CD4-positive, alpha-beta T cell (primary cell): ENCODE results near the gene NDUFS6. TPM values are rescaled to one million over a fixed set of nuclear protein-coding genes. Genes with fewer than 3 reads are reported as not detected.
A peak's percentile ranks its signal among the peaks of the same experiment; 100 is the strongest.

Experiments
- ATAC-seq: fragments of 200-7000 bp; cut with Tn5 transposase; one replicate; pipeline ENCODE4 v1.10.0; 2022; ENCODE audit warnings: mild to moderate bottlenecking; ENCODE audit not compliant: poor library complexity
- CTCF ChIA-PET: fragments of 350-600 bp; sonication (Branson Sonifier 250); formaldehyde crosslinking; loops from one replicate; lab custom pipeline; 2021; ENCODE audit warnings: antibody characterized with exemption, inconsistent platforms; lab: Charles Lee
- POLR2A ChIA-PET: fragments of 350-600 bp; sonication (Branson Sonifier 250); formaldehyde crosslinking; loops from one replicate; lab custom pipeline; 2021; ENCODE audit warnings: antibody characterized with exemption, inconsistent platforms; lab: Charles Lee
- DNase-seq, 14 experiments: peaks; one replicate each; pipeline ENCODE4 v3.0.0-alpha.2; 2013 to 2020; ENCODE audit warnings: mixed read lengths in 2 of 14
- H3K27ac ChIP-seq, 2 donors: one replicate each; pipeline versions ENCODE4 v1.5.1 to v1.7.0; 2013; ENCODE audit warnings: low read length in 2 of 2, low read depth in 1 of 2, mild to moderate bottlenecking in 1 of 2
- H3K27me3 ChIP-seq, 2 experiments: 1 replicate in 1 of 2; 2 replicates in 1 of 2; pipeline versions ENCODE4 v1.6.1 to v1.7.0; 2013; ENCODE audit warnings: low read length in 2 of 2, control low read depth in 1 of 2, mild to moderate bottlenecking in 1 of 2, moderate library complexity in 1 of 2; ENCODE audit not compliant: insufficient read depth in 2 of 2, control insufficient read depth in 1 of 2
- H3K36me3 ChIP-seq: one replicate; pipeline ENCODE4 v1.6.1; 2013; ENCODE audit warnings: low read length, control low read depth; ENCODE audit not compliant: insufficient read depth
- H3K4me1 ChIP-seq: one replicate; pipeline ENCODE4 v1.6.1; 2013; ENCODE audit warnings: low read length, control low read depth; ENCODE audit not compliant: insufficient read depth
- H3K4me3 ChIP-seq: one replicate; pipeline ENCODE4 v1.5.1; 2013; ENCODE audit warnings: mild to moderate bottlenecking, low read length, moderate library complexity
- H3K9me3 ChIP-seq, 2 experiments: 1 replicate in 1 of 2; 2 replicates in 1 of 2; pipeline versions ENCODE4 v1.6.1 to v1.7.0; 2013; ENCODE audit warnings: low read length in 2 of 2, mild to moderate bottlenecking in 2 of 2, control low read depth in 1 of 2, moderate library complexity in 1 of 2; ENCODE audit not compliant: control insufficient read depth in 1 of 2, insufficient read depth in 1 of 2
- H3K27ac Mint-ChIP-seq: one replicate; pipeline ENCODE4 v1.8.0; 2020; ENCODE audit warnings: mixed read lengths
- H3K27me3 Mint-ChIP-seq: one replicate; pipeline ENCODE4 v1.8.0; 2021; ENCODE audit warnings: mixed read lengths
- H3K36me3 Mint-ChIP-seq: one replicate; pipeline ENCODE4 v1.8.0; 2021; ENCODE audit warnings: low read depth, mixed read lengths
- H3K4me1 Mint-ChIP-seq: one replicate; pipeline ENCODE4 v1.8.0; 2021; ENCODE audit warnings: low read depth, mixed read lengths
- H3K4me3 Mint-ChIP-seq: one replicate; pipeline ENCODE4 v1.8.0; 2020; ENCODE audit warnings: mild to moderate bottlenecking, mixed read lengths
- H3K9me3 Mint-ChIP-seq: one replicate; pipeline ENCODE4 v1.8.0; 2020; ENCODE audit warnings: mixed read lengths
- intact Hi-C, 2 experiments: fragments of 100-400 bp; cut with DNase I in 1 of 2; cut with micrococcal nuclease in 1 of 2; formaldehyde crosslinking; loops; one replicate each; pipeline versions ENCODE4 v1.15.1 to v1.9.0; 2023 to 2025; cut with DNase I, micrococcal nuclease
- total RNA-seq, 174 experiments: library from RNA in 2 of 174; stranded (reverse) in 2 of 174; gene quantifications; one replicate each; pipeline ENCODE4 v1.2.3 and lab custom pipeline; 2021 to 2026
- TF ChIP-seq, protein P1 (sequence below): fragments of 200-600 bp; IDR thresholded peaks from one replicate; pipeline ENCODE4 v1.8.0; 2022; ENCODE audit warnings: antibody characterized with exemption, mild to moderate bottlenecking

NDUFS6 gene
- total RNA-seq, 2 experiments from 2014 or later: 13.1 to 17.5 TPM

DNA sequence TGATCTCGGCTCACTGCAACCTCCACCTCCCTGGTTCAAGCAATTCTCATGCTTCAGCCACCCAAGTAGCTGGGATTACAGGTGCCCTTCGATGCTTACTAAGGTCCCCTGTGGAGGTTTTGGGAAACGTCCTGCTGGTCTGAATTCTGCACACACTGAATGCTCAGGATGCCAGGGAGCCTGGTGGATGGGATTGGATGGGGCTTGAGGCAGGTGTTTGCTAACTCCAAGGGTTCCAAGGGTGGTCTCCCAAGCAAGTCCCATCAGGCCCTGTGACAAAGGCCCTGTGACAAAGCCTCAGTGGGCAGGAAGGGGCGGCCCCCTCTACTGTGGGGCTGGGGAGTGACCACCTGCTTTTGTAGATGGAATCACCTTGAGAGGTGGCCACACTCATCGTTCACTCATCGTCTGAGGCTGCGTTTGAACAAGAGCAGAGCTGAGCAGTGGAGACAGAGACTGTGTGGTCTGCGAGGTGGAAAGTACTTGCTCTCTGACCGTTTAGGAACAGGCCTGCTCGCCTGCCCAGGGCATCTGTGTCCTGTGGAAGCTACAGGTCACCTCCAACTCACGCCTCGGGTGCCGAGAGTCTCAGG lies 41.7 kb upstream of the NDUFS6 start:
- H3K4me3 Mint-ChIP-seq: no peak overlapping the region
- H3K27ac Mint-ChIP-seq: no peak overlapping the region
- no peaks in the 10 kb centered on the region for H3K4me1 ChIP-seq
- H3K4me3 ChIP-seq: no peak overlapping the region
- H3K36me3 ChIP-seq: no peaks in the 10 kb centered on the region
- H3K27me3 Mint-ChIP-seq: peaks cover 16% of the 10 kb centered on the region
- TF ChIP-seq, protein P1, sequence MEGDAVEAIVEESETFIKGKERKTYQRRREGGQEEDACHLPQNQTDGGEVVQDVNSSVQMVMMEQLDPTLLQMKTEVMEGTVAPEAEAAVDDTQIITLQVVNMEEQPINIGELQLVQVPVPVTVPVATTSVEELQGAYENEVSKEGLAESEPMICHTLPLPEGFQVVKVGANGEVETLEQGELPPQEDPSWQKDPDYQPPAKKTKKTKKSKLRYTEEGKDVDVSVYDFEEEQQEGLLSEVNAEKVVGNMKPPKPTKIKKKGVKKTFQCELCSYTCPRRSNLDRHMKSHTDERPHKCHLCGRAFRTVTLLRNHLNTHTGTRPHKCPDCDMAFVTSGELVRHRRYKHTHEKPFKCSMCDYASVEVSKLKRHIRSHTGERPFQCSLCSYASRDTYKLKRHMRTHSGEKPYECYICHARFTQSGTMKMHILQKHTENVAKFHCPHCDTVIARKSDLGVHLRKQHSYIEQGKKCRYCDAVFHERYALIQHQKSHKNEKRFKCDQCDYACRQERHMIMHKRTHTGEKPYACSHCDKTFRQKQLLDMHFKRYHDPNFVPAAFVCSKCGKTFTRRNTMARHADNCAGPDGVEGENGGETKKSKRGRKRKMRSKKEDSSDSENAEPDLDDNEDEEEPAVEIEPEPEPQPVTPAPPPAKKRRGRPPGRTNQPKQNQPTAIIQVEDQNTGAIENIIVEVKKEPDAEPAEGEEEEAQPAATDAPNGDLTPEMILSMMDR: no peak
- peaks cover 3 to 12% of the 10 kb centered on the region in 2 experiments for H3K9me3 ChIP-seq
- no peaks in the 10 kb centered on the region for H3K36me3 Mint-ChIP-seq
- H3K9me3 Mint-ChIP-seq: no peaks in the 10 kb centered on the region
- ChIA-PET CTCF (interaction anchor here (0.5 kb wide), 1 partner anchor 1144 kb away, joined by 4 read pairs; no protein-coding TSS in a partner anchor), POLR2A (no interaction called here)
- ATAC-seq (no peak), DNase-seq (peak in 1 of 14 experiments; percentile 1)
- intact Hi-C loops: no loop called here
- no peak overlapping the region for H3K27ac ChIP-seq
- no peaks in the 10 kb centered on the region for H3K4me1 Mint-ChIP-seq
- peaks cover 0 to 4% of the 10 kb centered on the region in 2 experiments for H3K27me3 ChIP-seq

DNA sequence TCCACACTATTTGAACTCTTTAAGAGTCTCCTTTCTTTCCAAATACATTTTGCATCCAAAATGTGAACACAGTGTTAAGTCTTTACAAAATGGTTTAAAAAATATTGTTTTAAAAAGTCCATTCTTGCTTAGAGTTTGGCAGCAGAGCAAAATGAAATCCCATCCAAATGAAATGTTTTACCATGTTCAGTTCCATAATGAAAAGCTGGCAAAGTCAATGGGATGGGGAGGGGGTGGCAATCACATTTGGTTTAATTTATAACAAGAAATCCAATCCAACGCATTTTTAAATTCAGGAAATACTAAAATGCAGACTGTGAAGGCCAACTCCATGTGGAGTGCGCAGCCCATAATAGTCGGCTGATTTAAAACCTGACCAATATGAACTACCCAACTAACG lies 41.0 kb upstream of the NDUFS6 start:
- no peaks in the 10 kb centered on the region for H3K4me1 ChIP-seq
- H3K27me3 ChIP-seq: peaks cover 0 to 4% of the 10 kb centered on the region in 2 experiments
- POLR2A ChIA-PET: no interaction called here
- H3K36me3 ChIP-seq: no peaks in the 10 kb centered on the region
- ATAC-seq: no peak
- Mint-ChIP-seq H3K27ac (no peak overlapping the region), H3K36me3 (no peaks in the 10 kb centered on the region), H3K9me3 (no peaks in the 10 kb centered on the region), H3K27me3 (peaks cover 22% of the 10 kb centered on the region), H3K4me1 (no peaks in the 10 kb centered on the region), H3K4me3 (no peak overlapping the region)
- no peak overlapping the region for H3K27ac ChIP-seq
- peaks cover 3 to 15% of the 10 kb centered on the region in 2 experiments for H3K9me3 ChIP-seq
- no peak overlapping the region for H3K4me3 ChIP-seq
- TF ChIP-seq, protein P1: no peak
- intact Hi-C loops: loop anchor here (5.0 kb wide), 1 partner anchor 257 kb away; no protein-coding TSS in a partner anchor
- DNase-seq: no peak
- CTCF ChIA-PET: interaction anchor here (0.5 kb wide), 1 partner anchor 1145 kb away, joined by 4 read pairs; no protein-coding TSS in a partner anchor

DNA sequence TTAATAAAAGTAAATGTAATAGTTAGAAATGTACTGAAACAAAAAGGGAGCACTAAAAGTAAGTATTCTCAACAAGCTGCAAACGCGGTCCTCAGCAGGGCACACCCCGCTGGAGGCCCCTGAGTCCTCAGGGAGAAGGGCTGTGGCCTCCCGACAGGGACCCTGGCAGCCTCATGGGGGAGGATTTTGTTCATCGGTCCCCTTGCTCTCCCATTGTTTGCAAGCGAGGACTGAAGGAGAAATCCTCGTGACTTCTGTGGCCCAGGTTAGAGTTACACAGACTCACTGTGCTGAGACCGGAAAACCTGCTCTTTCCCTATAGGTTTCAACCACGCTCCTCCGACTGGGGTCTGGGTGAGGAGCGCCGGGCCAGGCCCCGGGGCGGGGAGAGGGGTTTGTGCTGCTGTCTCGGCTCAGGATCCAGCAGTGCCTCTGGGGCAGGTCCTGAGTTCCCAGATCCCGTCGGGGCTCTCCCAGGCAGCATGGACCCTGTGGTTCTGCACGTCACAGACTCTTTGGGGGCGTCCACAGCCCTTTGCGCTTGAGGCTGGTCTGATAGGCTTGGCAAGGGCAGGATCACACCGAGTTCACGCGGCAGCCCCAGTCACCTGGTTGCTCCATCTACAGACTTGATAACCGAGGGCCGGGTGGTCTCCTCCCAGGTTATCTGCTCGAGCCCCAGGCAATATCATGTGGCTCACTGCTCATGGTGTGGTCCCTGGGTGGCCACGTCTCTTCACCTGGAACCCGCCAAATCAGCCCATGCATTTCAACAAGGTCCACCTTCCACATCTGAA lies 40.4 kb upstream of the NDUFS6 start:
- no peak overlapping the region for H3K4me3 Mint-ChIP-seq
- DNase-seq (peak in 1 of 14 experiments; percentile 6), ATAC-seq (no peak)
- peaks cover 22% of the 10 kb centered on the region for H3K27me3 Mint-ChIP-seq
- H3K4me1 Mint-ChIP-seq: no peaks in the 10 kb centered on the region
- H3K27me3 ChIP-seq: peaks cover 0 to 6% of the 10 kb centered on the region in 2 experiments
- TF ChIP-seq, protein P1: no peak
- H3K27ac ChIP-seq: no peak overlapping the region
- no peak overlapping the region for H3K4me3 ChIP-seq
- H3K27ac Mint-ChIP-seq: no peak overlapping the region
- no peaks in the 10 kb centered on the region for H3K9me3 Mint-ChIP-seq
- intact Hi-C loops: loop anchor here (5.0 kb wide), 1 partner anchor 256 kb away; no protein-coding TSS in a partner anchor
- H3K4me1 ChIP-seq: no peaks in the 10 kb centered on the region
- POLR2A ChIA-PET: no interaction called here
- CTCF ChIA-PET: no interaction called here
- no peaks in the 10 kb centered on the region for H3K36me3 Mint-ChIP-seq
- H3K36me3 ChIP-seq: no peaks in the 10 kb centered on the region
- peaks cover 3 to 17% of the 10 kb centered on the region in 2 experiments for H3K9me3 ChIP-seq
